Esophagus (tissue), 2 donors: ENCODE results near the gene HIPK4. TPM values are rescaled to one million over a fixed set of nuclear protein-coding genes. Genes with fewer than 3 reads are reported as not detected.
"Not testable (repeated sequence)": the region's sequence is repeated elsewhere in the genome, so short reads cannot be mapped to it uniquely, and the experiment has no call there.

Source experiments
- H3K27ac ChIP-seq, 2 donors: one replicate each; pipeline ENCODE4 v1.5.1; 2013; ENCODE audit warnings: low read depth in 2 of 2, mild to moderate bottlenecking in 2 of 2, inconsistent platforms in 1 of 2, low read length in 1 of 2, moderate library complexity in 1 of 2
- H3K27me3 ChIP-seq, 2 donors: one replicate each; pipeline ENCODE4 v1.6.1; 2013; ENCODE audit warnings: low read length in 2 of 2, control low read depth in 1 of 2, mild to moderate bottlenecking in 1 of 2; ENCODE audit not compliant: insufficient read depth in 2 of 2, control insufficient read depth in 1 of 2
- H3K36me3 ChIP-seq, 2 donors: one replicate each; pipeline ENCODE4 v1.6.1; 2013; ENCODE audit warnings: low read length in 1 of 2; ENCODE audit not compliant: control insufficient read depth in 2 of 2, insufficient read depth in 2 of 2
- H3K4me1 ChIP-seq, 2 donors: one replicate each; pipeline ENCODE4 v1.6.1; 2013; ENCODE audit warnings: low read length in 1 of 2; ENCODE audit not compliant: control insufficient read depth in 2 of 2, insufficient read depth in 2 of 2
- H3K4me3 ChIP-seq, 2 donors: one replicate each; pipeline ENCODE4 v1.5.1; 2013; ENCODE audit warnings: low read length in 2 of 2, mild to moderate bottlenecking in 2 of 2, low read depth in 1 of 2, moderate library complexity in 1 of 2
- H3K9me3 ChIP-seq, 2 donors: one replicate each; pipeline ENCODE4 v1.6.1; 2013; ENCODE audit warnings: mild to moderate bottlenecking in 2 of 2, low read depth in 1 of 2, low read length in 1 of 2, moderate library complexity in 1 of 2; ENCODE audit not compliant: control insufficient read depth in 2 of 2, insufficient read depth in 1 of 2
- WGBS, 2 donors: extraction: QIAGEN DNeasy Blood & Tissue Kit; methylation state at CpG; one replicate each; pipeline ENCODE4 v1.1.7; 2013; 5-methylcytosine and 5-hydroxymethylcytosine counted together
- polyA plus RNA-seq, 2 donors: library from polyadenylated mRNA; stranded (reverse); fragments of 200-250 nt; gene quantifications; one replicate each; pipeline ENCODE4 v1.2.3, GENCODE V29; 2013
- donor health status: healthy with polysubstance abuse.
- donor health status: Bipolar disorder and iron deficiency.

Gene HIPK4
- polyA plus RNA-seq, 2 donors = 0.04 to 0.08 TPM

DNA sequence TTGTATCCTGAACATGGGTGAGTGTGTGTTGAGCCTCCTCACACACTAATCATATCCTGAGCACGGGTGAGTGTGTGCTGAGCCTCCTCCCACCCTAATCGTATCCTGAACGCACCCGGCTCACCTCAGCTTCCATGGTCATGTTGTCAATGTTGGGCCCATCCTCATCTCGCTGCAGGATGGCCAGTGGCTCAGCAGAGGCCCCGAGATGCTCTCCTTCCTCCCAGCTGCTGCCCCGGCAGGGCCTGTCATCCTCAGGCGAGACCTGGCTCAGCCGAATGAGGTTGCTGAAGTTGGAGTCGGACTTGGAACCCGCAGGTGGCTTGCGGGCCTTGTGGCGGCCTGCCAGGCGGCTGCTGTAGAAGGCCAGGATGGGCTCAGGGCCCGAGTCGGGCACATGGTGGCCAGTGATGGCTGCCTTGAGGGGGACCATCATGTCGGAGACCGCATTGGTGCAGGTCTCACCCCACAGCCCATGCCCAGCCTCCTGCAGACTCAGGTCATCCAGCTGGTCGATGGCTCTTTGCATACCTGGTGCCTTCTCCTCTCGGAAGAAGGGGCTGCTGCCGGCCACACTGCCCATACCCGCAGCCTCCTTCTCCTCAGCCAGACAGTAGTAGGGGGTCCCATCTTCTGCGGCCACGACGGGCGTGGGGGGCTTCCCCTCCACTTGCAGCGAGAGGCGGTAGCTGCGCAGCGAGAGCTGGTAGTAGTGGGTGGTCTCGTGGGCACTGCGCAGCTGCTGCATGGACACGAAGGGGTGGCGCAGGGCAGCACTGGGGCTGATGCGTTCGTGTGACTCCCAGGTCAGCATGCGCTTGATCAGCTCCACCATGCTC is 9.6 kb downstream of the HIPK4 start:
- H3K4me3 ChIP-seq = no peak overlapping the region
- H3K4me1 ChIP-seq = no peaks in the 10 kb centered on the region
- peaks cover 7 to 24% of the 10 kb centered on the region in 2 donors for H3K36me3 ChIP-seq
- no peaks in the 10 kb centered on the region for H3K27me3 ChIP-seq
- H3K27ac ChIP-seq = no peak overlapping the region
- 81 to 84% methylated on average over 36 to 37 of the region's 37 CpGs for WGBS, 2 donors
- H3K9me3 ChIP-seq = no peaks in the 10 kb centered on the region

DNA sequence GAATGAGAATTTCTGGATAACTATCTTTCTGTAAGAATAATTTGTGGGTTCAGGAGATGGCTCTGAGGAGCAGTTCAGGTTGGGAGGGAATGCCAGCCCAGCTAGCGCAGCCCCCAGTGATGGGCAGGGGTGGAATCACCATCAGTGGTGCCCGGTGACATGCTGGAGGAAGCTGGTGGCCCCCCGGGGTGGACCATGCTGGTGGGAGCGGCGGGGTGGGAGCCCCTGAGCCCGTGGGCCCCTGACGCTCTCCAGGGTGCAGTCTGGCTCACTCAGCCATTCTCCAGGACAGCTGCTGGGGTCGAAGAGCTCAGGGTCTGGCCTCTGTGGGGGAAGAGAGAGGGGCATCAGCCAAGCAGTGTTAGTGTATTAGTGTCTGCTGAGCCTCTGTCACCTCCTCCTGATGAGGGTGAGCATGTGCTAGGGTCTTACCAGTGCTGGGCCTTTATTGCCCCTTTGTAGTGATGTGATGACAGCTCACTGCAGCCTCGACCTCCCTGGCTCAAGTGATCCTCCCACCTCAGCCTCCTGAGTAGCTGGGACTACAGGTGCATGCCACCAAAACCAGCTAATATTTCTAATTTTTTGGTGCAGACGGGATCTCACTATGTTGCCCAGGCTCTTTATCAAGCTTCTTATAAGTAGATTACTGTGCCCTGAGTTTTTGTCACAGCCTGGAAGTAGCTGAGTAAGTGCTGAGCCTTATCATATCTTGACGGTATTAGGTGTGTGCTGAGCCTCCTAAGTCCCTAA is 10.4 kb downstream of the HIPK4 start:
- Histone ChIP-seq H3K4me1 (no peaks in the 10 kb centered on the region), H3K36me3 (peaks cover 7 to 24% of the 10 kb centered on the region in 2 donors)
- WGBS, 2 donors = 87% methylated on average over 11 of the region's 11 CpGs

DNA sequence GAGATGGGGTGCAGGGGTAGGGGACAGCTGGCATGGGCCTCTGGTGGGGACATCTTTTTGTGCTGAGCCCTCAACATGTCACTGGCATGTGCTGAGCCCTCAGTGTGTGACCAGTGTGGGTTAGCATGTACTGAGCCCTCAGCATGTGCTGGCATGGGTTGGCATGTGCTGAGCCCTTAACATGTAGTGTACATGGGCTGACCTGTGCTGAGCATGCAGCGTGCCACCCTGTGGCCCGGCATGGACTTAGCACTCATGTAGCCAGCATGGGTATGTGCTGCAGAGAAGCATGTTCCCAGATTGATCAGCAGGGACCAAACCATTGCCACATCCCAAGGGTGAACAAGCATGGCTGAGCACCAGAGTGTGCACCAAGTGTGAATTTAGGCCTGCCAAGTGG is 11.5 kb downstream of the HIPK4 start:
- Histone ChIP-seq H3K36me3 (peaks cover 7 to 30% of the 10 kb centered on the region in 2 donors), H3K4me3 (no peak overlapping the region), H3K4me1 (no peaks in the 10 kb centered on the region), H3K27ac (no peak overlapping the region), H3K27me3 (no peaks in the 10 kb centered on the region), H3K9me3 (no peaks in the 10 kb centered on the region)
- 74 to 78% methylated on average over 2 of the region's 2 CpGs for WGBS, 2 donors

More for the DNA sequence above, 10.4 kb downstream of the HIPK4 start:
- H3K27me3 ChIP-seq = no peaks in the 10 kb centered on the region
- no peak overlapping the region for H3K27ac ChIP-seq
- H3K9me3 ChIP-seq = no peaks in the 10 kb centered on the region
- H3K4me3 ChIP-seq = no peak overlapping the region

DNA sequence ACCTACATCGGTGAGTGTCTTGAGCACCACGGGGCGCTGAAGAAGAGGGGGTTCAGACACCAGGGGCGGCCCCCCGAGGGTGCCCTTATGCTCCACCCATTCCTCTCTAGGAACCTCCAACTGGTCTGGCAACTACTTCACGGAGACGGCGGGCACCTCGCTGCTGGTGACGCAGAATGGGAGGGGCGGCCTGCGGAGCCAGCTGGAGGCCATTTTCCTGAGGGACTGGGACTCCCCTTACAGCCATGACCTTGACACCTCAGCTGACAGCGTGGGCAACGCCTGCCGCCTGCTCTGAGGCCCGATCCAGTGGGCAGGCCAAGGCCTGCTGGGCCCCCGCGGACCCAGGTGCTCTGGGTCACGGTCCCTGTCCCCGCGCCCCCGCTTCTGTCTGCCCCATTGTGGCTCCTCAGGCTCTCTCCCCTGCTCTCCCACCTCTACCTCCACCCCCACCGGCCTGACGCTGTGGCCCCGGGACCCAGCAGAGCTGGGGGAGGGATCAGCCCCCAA is 12.1 kb downstream of the HIPK4 start:
- Histone ChIP-seq H3K36me3 (peaks cover 7 to 30% of the 10 kb centered on the region in 2 donors), H3K27me3 (no peaks in the 10 kb centered on the region), H3K4me1 (no peaks in the 10 kb centered on the region), H3K4me3 (no peak overlapping the region), H3K27ac (no peak overlapping the region), H3K9me3 (no peaks in the 10 kb centered on the region)
- WGBS, 2 donors = 87 to 89% methylated on average over 24 to 25 of the region's 25 CpGs

DNA sequence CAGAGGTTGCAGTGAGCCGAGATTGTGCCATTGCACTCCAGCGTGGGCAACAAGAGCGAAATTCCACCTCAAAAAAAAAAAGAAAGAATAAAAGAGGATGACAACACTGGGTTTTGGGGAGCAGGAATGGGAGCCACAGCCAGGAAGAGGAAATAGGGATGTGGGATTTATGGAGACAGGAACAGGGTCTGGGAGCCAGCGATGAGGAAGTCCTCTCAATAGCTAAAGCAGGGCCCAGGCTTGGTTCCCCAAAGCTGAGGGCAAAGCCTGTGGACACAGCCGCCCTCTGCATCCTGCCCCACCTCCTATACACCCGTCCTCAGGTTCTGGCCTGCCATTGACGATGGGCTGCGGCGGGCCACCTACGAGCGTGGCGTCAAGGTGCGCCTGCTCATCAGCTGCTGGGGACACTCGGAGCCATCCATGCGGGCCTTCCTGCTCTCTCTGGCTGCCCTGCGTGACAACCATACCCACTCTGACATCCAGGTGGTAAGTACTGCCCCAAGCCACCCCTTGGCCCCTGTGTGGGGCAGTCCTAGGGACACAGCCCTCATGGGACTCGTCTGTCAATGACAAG is 13.6 kb downstream of the HIPK4 start:
- peaks cover 7 to 35% of the 10 kb centered on the region in 2 donors for H3K36me3 ChIP-seq
- WGBS, 2 donors = 93 to 94% methylated on average over 17 of the region's 17 CpGs

DNA sequence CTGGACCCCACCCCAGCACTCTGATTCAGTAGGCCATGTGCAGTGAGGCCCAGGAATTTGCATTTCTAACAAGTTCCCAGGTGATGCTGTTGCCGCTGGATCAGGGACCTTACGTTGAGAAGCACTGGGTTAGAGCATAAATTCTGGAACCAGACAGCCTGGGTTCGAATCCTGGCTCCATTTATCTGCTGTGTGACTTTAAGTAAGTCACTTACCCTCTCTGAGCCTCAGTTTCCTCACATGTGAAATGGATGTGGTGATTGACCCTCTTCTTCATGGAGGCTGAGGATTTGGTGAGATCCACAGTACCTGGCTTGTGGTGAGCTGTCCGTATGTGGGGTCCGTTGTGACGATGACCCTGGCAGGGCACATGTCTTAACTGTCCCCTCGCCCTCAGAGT is 15.9 kb downstream of the HIPK4 start:
- WGBS, 2 donors = 95% methylated on average over 7 of the region's 7 CpGs
- peaks cover 7 to 30% of the 10 kb centered on the region in 2 donors for H3K36me3 ChIP-seq
- H3K27ac ChIP-seq = no peak overlapping the region
- H3K9me3 ChIP-seq = no peaks in the 10 kb centered on the region
- H3K27me3 ChIP-seq = no peaks in the 10 kb centered on the region
- no peak overlapping the region for H3K4me3 ChIP-seq
- H3K4me1 ChIP-seq = no peaks in the 10 kb centered on the region

More for the DNA sequence above, 13.6 kb downstream of the HIPK4 start:
- H3K4me1 ChIP-seq = no peaks in the 10 kb centered on the region
- H3K9me3 ChIP-seq = no peaks in the 10 kb centered on the region
- H3K4me3 ChIP-seq = no peak overlapping the region
- H3K27me3 ChIP-seq = no peaks in the 10 kb centered on the region
- H3K27ac ChIP-seq = no peak overlapping the region

DNA sequence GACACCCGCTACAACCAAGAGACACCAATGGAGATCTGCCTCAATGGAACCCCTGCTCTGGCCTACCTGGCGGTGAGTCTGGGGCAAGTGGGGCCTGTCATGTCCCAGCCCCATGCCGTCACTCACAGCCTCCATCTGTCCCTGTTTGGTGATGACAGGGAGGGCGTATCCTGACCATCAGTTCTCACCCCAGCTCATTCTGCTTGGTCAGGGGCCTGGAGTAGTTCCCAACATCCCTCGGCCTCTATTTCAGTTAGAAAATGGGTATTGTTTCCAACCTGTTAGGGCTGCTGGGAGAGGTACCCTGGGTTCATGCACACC is 18.2 kb downstream of the HIPK4 start:
- Histone ChIP-seq H3K4me1 (no peaks in the 10 kb centered on the region), H3K27me3 (no peaks in the 10 kb centered on the region), H3K27ac (no peak overlapping the region), H3K9me3 (no peaks in the 10 kb centered on the region), H3K36me3 (peaks cover 6 to 19% of the 10 kb centered on the region in 2 donors), H3K4me3 (no peak overlapping the region)
- whole genome bisulfite sequencing, 2 donors = 95 to 96% methylated on average over 5 of the region's 5 CpGs

DNA sequence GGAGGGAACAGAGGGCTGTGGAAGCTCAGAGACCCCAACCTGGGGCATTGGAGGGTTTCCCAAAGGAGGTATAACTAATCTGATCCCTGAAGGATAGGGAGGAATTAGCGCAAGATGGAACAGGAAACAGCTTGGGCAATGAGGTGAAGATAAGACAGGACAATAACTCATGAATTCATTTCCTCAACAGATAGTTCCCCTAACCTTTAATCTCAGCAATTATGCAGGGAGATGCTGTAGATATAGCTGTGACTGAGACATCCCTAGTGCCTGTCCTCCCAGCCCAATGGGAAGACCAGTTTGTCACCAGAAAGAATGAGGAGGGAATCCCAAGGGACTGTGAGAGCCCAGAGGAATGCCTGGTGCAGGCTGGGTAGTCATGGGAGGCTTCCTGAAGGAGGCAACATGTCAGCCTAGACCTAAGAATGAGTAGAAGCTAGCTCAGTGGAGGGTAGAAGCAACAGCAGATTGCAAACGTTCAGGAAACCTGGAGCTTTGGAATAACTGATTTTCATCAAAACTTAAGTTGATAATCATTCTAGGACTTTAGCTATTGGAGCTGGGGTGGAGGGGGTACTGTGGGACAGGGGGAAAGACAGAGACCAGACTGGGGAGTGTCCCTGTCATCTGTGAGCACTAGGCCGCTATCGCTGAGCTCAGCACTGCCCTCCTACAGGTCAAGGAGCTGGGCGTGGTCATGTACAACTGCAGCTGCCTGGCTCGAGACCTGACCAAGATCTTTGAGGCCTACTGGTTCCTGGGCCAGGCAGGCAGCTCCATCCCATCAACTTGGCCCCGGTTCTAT is 18.8 kb downstream of the HIPK4 start:
- no peaks in the 10 kb centered on the region for H3K9me3 ChIP-seq
- WGBS, 2 donors = 90 to 91% methylated on average over 7 of the region's 7 CpGs
- peaks cover 8 to 19% of the 10 kb centered on the region in 2 donors for H3K36me3 ChIP-seq

DNA sequence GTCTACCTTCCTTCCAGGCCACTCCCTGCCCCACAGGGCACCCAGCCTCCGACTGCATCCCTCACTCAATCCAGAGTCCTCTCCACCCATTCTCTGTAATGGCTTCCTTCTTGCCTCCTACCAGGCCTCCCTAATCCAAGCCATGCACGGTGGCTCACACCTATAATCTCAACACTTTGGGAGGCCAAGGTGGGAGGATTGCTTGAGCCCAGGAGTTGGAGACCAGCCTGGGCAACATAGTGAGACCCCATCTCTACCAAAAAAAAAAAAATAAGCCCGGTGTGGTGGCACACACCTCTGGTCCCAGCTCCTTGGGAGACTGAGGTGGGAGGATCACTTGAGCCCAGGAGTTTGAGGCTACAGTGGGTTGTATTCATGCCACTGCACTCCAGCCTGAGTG is 19.7 kb downstream of the HIPK4 start:
- not testable (repeated sequence) for H3K27me3 ChIP-seq, H3K4me3 ChIP-seq, H3K9me3 ChIP-seq, H3K4me1 ChIP-seq, H3K27ac ChIP-seq
- peaks cover 8 to 19% of the 10 kb centered on the region in 2 donors for H3K36me3 ChIP-seq
- WGBS, 2 donors = 87 to 94% methylated on average over 3 of the region's 3 CpGs

More for the DNA sequence above, 18.8 kb downstream of the HIPK4 start:
- Histone ChIP-seq H3K4me3 (no peak overlapping the region), H3K4me1 (no peaks in the 10 kb centered on the region), H3K27ac (no peak overlapping the region), H3K27me3 (no peaks in the 10 kb centered on the region)
